HEK293T (cell line): Measurements from ENCODE around the gene MSLN.

Experiments used
- CTCF ChIA-PET: fragments of 350-600 bp; formaldehyde crosslinking; extraction: SDS; loops from one replicate; lab custom pipeline; 2021; ENCODE audit warnings: antibody characterized with exemption, inconsistent platforms; lab: Yijun Ruan, JAX
- POLR2A ChIA-PET: fragments of 350-600 bp; formaldehyde crosslinking; extraction: SDS; loops from one replicate; lab custom pipeline; 2020; ENCODE audit warnings: antibody characterized with exemption, inconsistent platforms; lab: Yijun Ruan, JAX
- DNase-seq: peaks from one replicate; pipeline ENCODE4 v3.0.0; 2012; ENCODE audit warnings: mixed read lengths; ENCODE audit errors: extremely low spot score
- ARNT ChIP-seq: fragments of 450-650 bp; IDR thresholded peaks from 2 replicates; pipeline ENCODE4 v1.6.1; 2017; ENCODE audit warnings: mild to moderate bottlenecking
- BHLHE40 ChIP-seq: fragments of 450-650 bp; IDR thresholded peaks from 2 replicates; pipeline ENCODE4 v1.6.1; 2016; ENCODE audit warnings: mild to moderate bottlenecking, moderate library complexity, borderline replicate concordance
- CTBP1 ChIP-seq: fragments of 450-650 bp; IDR thresholded peaks from 2 replicates; pipeline ENCODE4 v1.6.1; 2016; ENCODE audit warnings: borderline replicate concordance
- ELF4 ChIP-seq: fragments of 450-650 bp; IDR thresholded peaks from 2 replicates; pipeline ENCODE4 v1.6.1; 2017; ENCODE audit warnings: antibody characterized with exemption
- FOXA1 ChIP-seq: fragments of 450-650 bp; IDR thresholded peaks from 2 replicates; pipeline ENCODE4 v1.6.1; 2016; ENCODE audit warnings: mild to moderate bottlenecking
- FOXK2 ChIP-seq: fragments of 450-650 bp; IDR thresholded peaks from 2 replicates; pipeline ENCODE4 v1.6.1; 2016; ENCODE audit warnings: mild to moderate bottlenecking
- FOXM1 ChIP-seq: fragments of 450-650 bp; IDR thresholded peaks from 2 replicates; pipeline ENCODE4 v1.6.1; 2017; ENCODE audit warnings: mild to moderate bottlenecking, borderline replicate concordance
- HDGF ChIP-seq: fragments of 450-650 bp; IDR thresholded peaks from 2 replicates; pipeline ENCODE4 v1.6.1; 2017; ENCODE audit warnings: antibody characterized with exemption, borderline replicate concordance
- L3MBTL2 ChIP-seq: fragments of 450-650 bp; conservative IDR thresholded peaks from 2 replicates; pipeline ENCODE4 v1.6.1; 2016; ENCODE audit warnings: mild to moderate bottlenecking
- LEF1 ChIP-seq: fragments of 450-650 bp; IDR thresholded peaks from 2 replicates; pipeline ENCODE4 v1.6.1; 2017; ENCODE audit warnings: mild to moderate bottlenecking, borderline replicate concordance
- NFRKB ChIP-seq: fragments of 450-650 bp; IDR thresholded peaks from 2 replicates; pipeline ENCODE4 v1.6.1; 2016; ENCODE audit warnings: mild to moderate bottlenecking, moderate library complexity
- SP1 ChIP-seq: fragments of 450-650 bp; IDR thresholded peaks from 2 replicates; pipeline ENCODE4 v1.6.1; 2017
- SUZ12 ChIP-seq: fragments of 450-650 bp; IDR thresholded peaks from 2 replicates; pipeline ENCODE4 v1.6.1; 2016; ENCODE audit warnings: mild to moderate bottlenecking
- TARDBP ChIP-seq: fragments of 450-650 bp; IDR thresholded peaks from 2 replicates; pipeline ENCODE4 v1.6.1; 2016
- ZNF384 ChIP-seq: fragments of 450-650 bp; IDR thresholded peaks from 2 replicates; pipeline ENCODE4 v1.6.1; 2016
- TF ChIP-seq, protein P1 (sequence below): fragments of 450-650 bp; IDR thresholded peaks from 2 replicates; pipeline ENCODE4 v1.6.1; 2016

The MSLN gene

DNA sequence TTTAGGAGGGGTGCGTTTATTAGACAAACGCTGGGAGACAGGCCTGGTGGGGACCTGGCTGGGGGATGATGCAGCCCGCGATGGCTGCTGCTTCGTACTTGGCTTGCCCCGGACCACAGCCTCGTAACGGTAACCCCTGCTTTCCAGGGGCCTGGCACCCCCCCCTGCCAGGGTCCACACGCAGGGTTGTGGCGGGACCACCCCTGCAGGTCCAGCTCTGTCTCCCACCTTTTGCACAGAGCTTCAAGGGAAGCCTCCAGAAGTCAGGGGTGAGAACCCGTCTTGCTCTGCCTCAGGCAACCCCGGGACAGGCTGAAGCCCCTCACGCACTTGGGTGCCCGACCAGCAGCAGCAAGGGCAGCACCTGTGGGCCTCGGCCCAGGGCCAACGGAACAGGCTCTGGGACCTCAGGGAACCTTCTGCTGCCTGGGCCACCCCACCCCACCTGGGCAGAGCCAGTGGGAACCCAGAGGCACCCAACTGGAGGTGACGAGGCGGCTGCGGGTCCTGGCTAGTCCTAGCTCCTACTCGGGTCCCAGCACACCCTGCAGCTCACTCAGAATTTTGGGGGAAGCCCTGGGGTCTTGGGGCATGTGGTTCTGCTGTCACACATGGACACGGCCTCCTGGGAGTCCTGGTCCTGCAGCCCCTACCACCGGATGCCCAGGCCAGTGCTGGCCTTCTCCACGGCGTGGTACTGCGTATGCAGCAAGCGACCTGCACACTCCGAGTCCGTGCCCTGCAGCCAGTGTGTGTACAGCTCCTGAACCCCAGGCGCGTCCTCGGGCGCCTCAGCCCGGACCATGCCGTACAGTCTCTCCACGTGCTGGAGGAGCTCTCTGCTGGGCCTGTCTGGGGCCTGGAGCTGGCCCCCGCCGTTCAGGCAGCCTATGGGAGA, 30.5 kb upstream of the MSLN start:
- no peak for DNase-seq
- POLR2A ChIA-PET = interaction anchor here (0.9 to 4.8 kb wide), 5 partner anchors 9 to 59 kb away, joined by 3 to 47 read pairs (median 3); partner anchors contain the start of genes ANTKMT, CHTF18, CIAO3 and RPUSD1
- CTCF ChIA-PET = interaction anchor here (0.7 to 1.0 kb wide), 2 partner anchors 55 to 571 kb away, joined by 3 to 4 read pairs; no protein-coding TSS in a partner anchor
- TF ChIP-seq SUZ12 (no peak), FOXA1 (no peak), ZNF384 (no peak), CTBP1 (no peak), ELF4 (no peak), BHLHE40 (no peak), LEF1 (no peak), FOXK2 (no peak), SP1 (no peak), FOXM1 (no peak), L3MBTL2 (no peak), ARNT (no peak), NFRKB (no peak), TARDBP (no peak), HDGF (no peak)
- TF ChIP-seq, protein P1, sequence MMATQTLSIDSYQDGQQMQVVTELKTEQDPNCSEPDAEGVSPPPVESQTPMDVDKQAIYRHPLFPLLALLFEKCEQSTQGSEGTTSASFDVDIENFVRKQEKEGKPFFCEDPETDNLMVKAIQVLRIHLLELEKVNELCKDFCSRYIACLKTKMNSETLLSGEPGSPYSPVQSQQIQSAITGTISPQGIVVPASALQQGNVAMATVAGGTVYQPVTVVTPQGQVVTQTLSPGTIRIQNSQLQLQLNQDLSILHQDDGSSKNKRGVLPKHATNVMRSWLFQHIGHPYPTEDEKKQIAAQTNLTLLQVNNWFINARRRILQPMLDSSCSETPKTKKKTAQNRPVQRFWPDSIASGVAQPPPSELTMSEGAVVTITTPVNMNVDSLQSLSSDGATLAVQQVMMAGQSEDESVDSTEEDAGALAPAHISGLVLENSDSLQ = no peak

DNA sequence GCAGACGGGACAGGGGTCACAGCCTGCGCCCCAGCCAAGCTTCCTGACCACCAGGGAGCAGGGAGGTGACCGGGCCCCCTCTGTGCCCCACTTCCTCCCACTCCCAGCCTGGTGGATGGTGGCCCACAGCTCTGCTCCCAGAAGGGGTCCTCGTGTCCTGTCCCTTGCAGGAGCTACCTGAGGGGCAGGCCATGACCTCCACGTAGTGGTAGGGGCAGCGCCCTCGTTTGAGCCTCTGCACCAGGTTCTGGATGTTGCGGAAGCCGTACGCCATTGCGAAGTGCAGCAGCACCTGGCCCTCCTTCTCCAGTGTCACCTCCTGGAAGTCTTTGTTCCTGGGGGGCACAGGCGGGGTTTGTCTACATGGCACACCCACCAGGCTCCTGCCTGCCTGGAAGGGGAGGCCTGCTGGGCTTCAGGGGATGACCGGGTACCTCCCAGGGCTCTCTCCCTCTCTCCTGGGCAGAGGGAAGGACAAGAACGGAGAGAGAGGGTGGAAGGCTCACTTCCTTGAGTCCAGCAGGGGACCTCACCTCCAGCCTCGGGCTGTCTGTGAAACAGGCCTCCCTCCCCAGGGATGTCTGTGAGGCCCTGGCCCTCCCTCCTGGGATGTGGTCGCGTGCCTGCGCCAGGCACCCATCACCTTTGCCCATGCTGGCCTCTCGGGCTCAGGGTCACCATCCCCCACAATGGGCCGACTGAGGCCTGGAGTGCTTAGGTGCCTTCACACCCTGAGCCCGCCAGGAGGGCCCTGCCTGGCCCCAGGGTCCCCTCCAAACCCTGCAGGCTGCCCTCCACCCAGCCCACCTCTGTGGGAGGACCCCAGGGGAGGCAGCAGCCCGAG, 29.6 kb upstream of the MSLN start:
- DNase-seq = no peak
- TF ChIP-seq NFRKB (no peak), FOXM1 (no peak)
- POLR2A ChIA-PET = interaction anchor here (0.9 to 4.8 kb wide), 5 partner anchors 9 to 54 kb away, joined by 3 to 47 read pairs (median 3); partner anchors contain the start of genes ANTKMT and CIAO3
- CTCF ChIA-PET = no interaction called here

DNA sequence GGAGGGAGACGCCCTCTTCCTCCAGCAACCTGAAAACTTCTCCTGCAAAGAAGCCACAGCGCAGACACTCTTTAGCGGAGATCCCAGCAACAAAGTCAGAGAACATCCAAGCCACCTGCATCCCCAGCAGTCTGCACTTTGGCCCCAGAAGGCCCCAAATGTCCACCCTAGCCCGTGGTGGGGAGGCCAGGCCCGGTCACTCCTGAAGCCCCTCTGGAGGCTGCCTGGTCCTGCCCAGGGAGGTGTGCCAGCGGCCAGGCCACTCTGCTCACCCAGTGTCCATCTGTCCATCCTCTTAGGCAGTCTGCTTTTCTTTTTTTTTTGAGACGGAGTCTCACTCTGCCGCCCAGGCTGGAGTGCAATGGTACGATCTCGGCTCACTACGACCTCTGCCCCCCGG, 28.2 kb upstream of the MSLN start:
- TF ChIP-seq, protein P1 = no peak
- TF ChIP-seq SP1 (no peak), FOXM1 (no peak)
- POLR2A ChIA-PET = interaction anchor here (1.2 kb wide), 1 partner anchor 8 kb away, joined by 3 read pairs; no protein-coding TSS in a partner anchor

DNA sequence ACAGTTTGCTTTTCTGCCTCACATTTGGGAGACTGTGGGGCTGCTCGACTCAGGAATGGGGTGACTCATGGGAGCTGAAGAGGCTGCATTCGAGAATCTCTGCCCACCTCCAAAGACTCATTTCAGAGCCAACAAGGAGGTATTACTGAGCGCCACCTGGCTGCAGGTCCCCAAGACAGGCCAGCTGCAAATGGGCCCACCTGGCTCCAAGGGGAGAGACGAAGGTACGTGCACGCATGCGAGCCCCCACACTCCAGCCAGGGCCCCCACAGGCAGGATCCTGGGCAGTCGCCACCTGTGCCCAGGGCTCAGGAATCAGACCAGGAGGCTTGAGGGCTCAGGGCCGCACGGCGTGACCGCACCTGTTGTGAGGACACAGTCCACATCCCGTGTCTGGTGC, 27.6 kb upstream of the MSLN start:
- ChIA-PET POLR2A (no interaction called here), CTCF (no interaction called here)
- no peak for DNase-seq
- TF ChIP-seq NFRKB (no peak), ELF4 (no peak), FOXM1 (no peak), CTBP1 (no peak), BHLHE40 (no peak), LEF1 (no peak), SUZ12 (no peak), TARDBP (no peak), FOXK2 (no peak), HDGF (no peak), ARNT (no peak), L3MBTL2 (no peak), ZNF384 (no peak), SP1 (no peak)
- TF ChIP-seq, protein P1 = no peak

More for the DNA sequence above, 28.2 kb upstream of the MSLN start:
- no peak for DNase-seq
- CTCF ChIA-PET = no interaction called here

DNA sequence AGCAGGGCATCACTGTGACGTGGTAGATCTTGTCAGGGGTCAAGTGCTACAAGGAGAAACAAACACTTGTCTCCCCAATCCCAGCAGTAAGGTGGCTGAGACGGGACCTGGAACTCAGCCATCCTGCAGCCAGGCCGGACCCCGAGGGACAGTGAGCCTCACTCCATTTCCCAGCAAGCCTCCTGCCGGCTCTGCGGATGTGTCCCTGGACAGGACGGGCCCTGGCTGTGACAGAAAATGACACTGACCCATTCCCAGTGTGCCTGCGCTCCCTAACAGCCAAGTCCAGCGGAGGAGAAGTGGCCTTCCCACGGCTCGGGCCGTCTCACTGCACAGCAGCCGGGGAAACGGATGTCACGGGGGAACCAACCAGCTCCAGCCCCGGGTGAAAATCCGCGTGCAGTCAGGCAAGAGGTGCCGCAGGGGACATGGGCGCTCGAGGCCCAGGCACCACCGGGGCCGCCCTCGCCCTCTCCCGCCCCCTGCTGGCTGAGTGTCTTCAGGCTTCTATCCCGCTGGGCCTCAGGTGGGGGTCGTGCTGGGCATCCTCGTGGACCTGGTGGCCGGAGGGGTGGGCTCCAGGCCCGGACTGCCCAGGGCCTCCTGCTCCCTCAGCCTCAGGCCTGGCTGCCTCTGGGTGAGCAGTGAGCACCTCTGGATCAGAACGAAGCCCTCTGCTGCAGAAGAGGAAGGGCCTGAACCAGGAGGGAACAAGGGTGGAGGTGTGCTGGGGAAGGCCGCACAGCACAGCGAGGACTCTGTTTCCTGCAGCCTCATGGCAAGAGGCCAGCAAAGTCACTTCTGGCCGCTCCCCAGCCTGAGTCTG, 26.9 kb upstream of the MSLN start:
- CTCF ChIA-PET = no interaction called here
- POLR2A ChIA-PET = no interaction called here
- no peak for DNase-seq

More for the DNA sequence above, 26.9 kb upstream of the MSLN start:
- TF ChIP-seq BHLHE40 = no peak
- no peak for TF ChIP-seq LEF1
- no peak for TF ChIP-seq ARNT
- TF ChIP-seq, protein P1 = no peak
- no peak for TF ChIP-seq NFRKB
- no peak for TF ChIP-seq L3MBTL2
- no peak for TF ChIP-seq FOXA1
- no peak for TF ChIP-seq SP1
- TF ChIP-seq FOXM1 = no peak
- TF ChIP-seq ELF4 = no peak
- no peak for TF ChIP-seq HDGF
- no peak for TF ChIP-seq TARDBP
